SU-DHL-6 (cell line): Measurements from ENCODE around the gene NRN1.

Source experiments
- H2AFZ ChIP-seq: fragments of 200-600 bp; sonication (generic); 2 replicates; pipeline ENCODE4 v1.6.1; 2014; ENCODE audit warnings: low read depth, mild to moderate bottlenecking, moderate library complexity, mixed read lengths, antibody characterized with exemption, low read length; ENCODE audit not compliant: severe bottlenecking
- H3F3A ChIP-seq: fragments of 200-600 bp; shearing (Covaris generic); 2 replicates; pipeline ENCODE4 v1.6.0; 2016; ENCODE audit warnings: antibody characterized with exemption, mild to moderate bottlenecking; ENCODE audit not compliant: insufficient read depth
- H3K27ac ChIP-seq: fragments of 200-600 bp; sonication (generic); 2 replicates; pipeline ENCODE4 v1.5.1; 2016; ENCODE audit warnings: low read depth, mild to moderate bottlenecking, low read length, moderate library complexity, mixed read lengths
- H3K27me3 ChIP-seq: fragments of 200-600 bp; sonication (generic), shearing (Covaris generic); 2 replicates; pipeline ENCODE4 v1.6.0; 2014; ENCODE audit warnings: mild to moderate bottlenecking, low read length
- H3K36me3 ChIP-seq: fragments of 200-600 bp; sonication (generic); 2 replicates; pipeline ENCODE4 v1.6.1; 2014; ENCODE audit warnings: mild to moderate bottlenecking, low read length, mixed read lengths
- H3K4me2 ChIP-seq: fragments of 300-600, 200-600 bp; shearing (Covaris generic), sonication (generic); 2 replicates; pipeline ENCODE4 v1.6.0; 2014; ENCODE audit warnings: low read length, low read depth, mild to moderate bottlenecking; ENCODE audit not compliant: poor library complexity, severe bottlenecking
- H3K4me3 ChIP-seq: fragments of 200-600 bp; sonication (generic); 2 replicates; pipeline ENCODE4 v1.5.1; 2014; ENCODE audit warnings: antibody characterized with exemption, low read length, mild to moderate bottlenecking, mixed read lengths; ENCODE audit not compliant: insufficient read depth, poor library complexity, severe bottlenecking
- H3K79me2 ChIP-seq: fragments of 200-600 bp; sonication (generic); 2 replicates; pipeline ENCODE4 v1.6.1; 2014; ENCODE audit warnings: mild to moderate bottlenecking, low read length, moderate library complexity; ENCODE audit not compliant: insufficient read depth
- H3K9ac ChIP-seq: fragments of 200-600 bp; sonication (generic); 2 replicates; pipeline ENCODE4 v1.7.0; 2014; ENCODE audit warnings: mild to moderate bottlenecking, low read length
- H3K9me2 ChIP-seq: fragments of 200-600 bp; sonication (generic); replicated peaks from 2 replicates; pipeline ENCODE4 v1.6.1; 2014; ENCODE audit warnings: low read length; ENCODE audit not compliant: insufficient read depth
- H3K9me3 ChIP-seq: fragments of 200-600 bp; sonication (generic); 2 replicates; pipeline ENCODE4 v1.6.1; 2014; ENCODE audit warnings: low read length, mixed read lengths; ENCODE audit not compliant: insufficient read depth
- H4K20me1 ChIP-seq: fragments of 200-600 bp; sonication (generic); 2 replicates; pipeline ENCODE4 v1.6.1; 2014; ENCODE audit warnings: low read depth, mild to moderate bottlenecking, antibody characterized with exemption, low read length, moderate library complexity, mixed read lengths
- EZH2phosphoT487 ChIP-seq: fragments of 200-600 bp; sonication (generic), shearing (Covaris generic); conservative IDR thresholded peaks from 2 replicates; pipeline ENCODE4 v1.6.1; 2018; ENCODE audit warnings: mild to moderate bottlenecking, antibody characterized with exemption, low read length, moderate library complexity, mixed read lengths
- TF ChIP-seq, protein P1 (sequence below): fragments of 200-600 bp; sonication (generic); IDR thresholded peaks from one replicate; pipeline ENCODE4 v1.5.1; 2017; ENCODE audit warnings: antibody characterized with exemption, mild to moderate bottlenecking, low read length, moderate library complexity; ENCODE audit not compliant: insufficient read depth, poor library complexity, severe bottlenecking

Gene NRN1

DNA sequence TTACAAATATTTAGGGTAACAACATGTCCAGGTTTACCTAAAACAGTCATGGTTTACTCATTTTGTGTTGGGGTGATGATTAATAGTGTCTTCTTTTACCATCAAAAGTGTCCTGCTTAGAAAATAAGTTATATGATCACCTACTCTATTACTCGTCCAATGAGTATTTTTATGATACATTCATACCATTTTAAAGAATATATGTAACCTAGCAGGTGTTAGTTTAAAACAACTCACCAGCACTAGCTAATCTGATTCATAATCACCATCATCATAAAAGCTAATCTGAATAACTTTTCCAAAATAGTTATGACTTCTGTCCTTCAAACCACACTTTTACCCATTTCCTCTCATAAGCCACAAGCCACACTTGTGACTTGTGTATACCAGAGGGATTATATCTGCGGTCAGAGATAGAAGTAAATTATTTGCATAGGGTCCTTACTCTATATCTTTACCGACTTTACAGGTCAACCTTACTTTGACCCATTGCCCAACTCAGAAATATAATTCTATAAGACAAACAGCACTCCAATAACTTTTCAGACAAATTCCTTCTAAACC is 33.3 kb upstream of the NRN1 start:
- H2AFZ ChIP-seq: no peak overlapping the region

DNA sequence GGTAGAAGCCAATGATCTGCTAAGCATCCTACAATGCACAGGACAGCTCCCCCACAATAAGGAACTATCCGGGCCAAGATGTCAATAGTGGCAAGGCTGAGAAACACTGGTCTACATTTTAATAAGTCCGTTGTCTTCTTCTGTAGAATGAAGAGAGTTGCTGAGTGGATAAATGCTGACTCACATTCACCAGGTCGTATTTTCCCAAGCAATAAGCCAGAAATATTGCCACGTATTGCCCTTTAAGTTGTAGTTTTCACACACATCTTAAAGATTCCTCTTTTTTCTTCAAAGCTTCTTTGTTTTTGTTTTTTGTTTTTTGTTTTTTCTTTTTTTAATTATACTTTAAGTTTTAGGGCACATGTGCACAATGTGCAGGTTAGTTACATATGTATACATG is 30.5 kb upstream of the NRN1 start:
- Histone ChIP-seq H3K9me2 (no peaks in the 10 kb centered on the region), H3F3A (no peaks in the 10 kb centered on the region), H3K9me3 (no peaks in the 10 kb centered on the region), H3K27ac (no peak overlapping the region), H3K79me2 (no peaks in the 10 kb centered on the region), H2AFZ (no peak overlapping the region), H4K20me1 (no peaks in the 10 kb centered on the region), H3K36me3 (no peaks in the 10 kb centered on the region), H3K9ac (no peak overlapping the region), H3K4me3 (no peak overlapping the region), H3K4me2 (no peak overlapping the region), H3K27me3 (no peaks in the 10 kb centered on the region)
- TF ChIP-seq, protein P1, sequence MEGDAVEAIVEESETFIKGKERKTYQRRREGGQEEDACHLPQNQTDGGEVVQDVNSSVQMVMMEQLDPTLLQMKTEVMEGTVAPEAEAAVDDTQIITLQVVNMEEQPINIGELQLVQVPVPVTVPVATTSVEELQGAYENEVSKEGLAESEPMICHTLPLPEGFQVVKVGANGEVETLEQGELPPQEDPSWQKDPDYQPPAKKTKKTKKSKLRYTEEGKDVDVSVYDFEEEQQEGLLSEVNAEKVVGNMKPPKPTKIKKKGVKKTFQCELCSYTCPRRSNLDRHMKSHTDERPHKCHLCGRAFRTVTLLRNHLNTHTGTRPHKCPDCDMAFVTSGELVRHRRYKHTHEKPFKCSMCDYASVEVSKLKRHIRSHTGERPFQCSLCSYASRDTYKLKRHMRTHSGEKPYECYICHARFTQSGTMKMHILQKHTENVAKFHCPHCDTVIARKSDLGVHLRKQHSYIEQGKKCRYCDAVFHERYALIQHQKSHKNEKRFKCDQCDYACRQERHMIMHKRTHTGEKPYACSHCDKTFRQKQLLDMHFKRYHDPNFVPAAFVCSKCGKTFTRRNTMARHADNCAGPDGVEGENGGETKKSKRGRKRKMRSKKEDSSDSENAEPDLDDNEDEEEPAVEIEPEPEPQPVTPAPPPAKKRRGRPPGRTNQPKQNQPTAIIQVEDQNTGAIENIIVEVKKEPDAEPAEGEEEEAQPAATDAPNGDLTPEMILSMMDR: no peak
- TF ChIP-seq EZH2phosphoT487: no peak

More for the DNA sequence above, 33.3 kb upstream of the NRN1 start:
- Histone ChIP-seq H3K4me2 (no peak overlapping the region), H3K9me3 (no peaks in the 10 kb centered on the region), H3K36me3 (no peaks in the 10 kb centered on the region), H4K20me1 (no peaks in the 10 kb centered on the region), H3K4me3 (no peak overlapping the region), H3K27me3 (no peaks in the 10 kb centered on the region), H3K79me2 (no peaks in the 10 kb centered on the region), H3F3A (no peaks in the 10 kb centered on the region), H3K9me2 (no peaks in the 10 kb centered on the region), H3K9ac (no peak overlapping the region), H3K27ac (no peak overlapping the region)
- TF ChIP-seq EZH2phosphoT487: no peak

DNA sequence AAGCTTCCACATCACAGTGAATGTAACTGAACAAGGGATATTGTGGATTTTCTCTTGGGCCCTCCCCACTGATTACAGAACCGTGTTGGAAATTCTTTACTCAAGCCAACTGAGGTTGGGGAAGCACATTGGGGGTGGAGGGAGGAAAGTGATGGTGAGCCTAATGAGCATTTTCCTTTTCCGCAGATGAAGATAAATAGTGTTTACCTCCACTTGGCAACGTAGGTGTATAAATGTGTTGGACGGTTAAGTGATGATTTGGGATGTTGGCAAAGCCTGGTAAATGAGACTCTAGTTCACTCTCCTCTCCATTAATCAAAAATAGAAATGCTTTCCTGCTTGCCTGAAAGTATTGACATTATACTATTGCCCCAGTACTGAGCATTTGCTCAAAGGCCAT is 27.1 kb upstream of the NRN1 start:
- no peaks in the 10 kb centered on the region for H3K79me2 ChIP-seq
- no peaks in the 10 kb centered on the region for H3K27me3 ChIP-seq
- no peaks in the 10 kb centered on the region for H3K9me3 ChIP-seq
- no peak overlapping the region for H3K4me2 ChIP-seq
- no peak overlapping the region for H3K27ac ChIP-seq
- no peak overlapping the region for H3K4me3 ChIP-seq
- H2AFZ ChIP-seq: no peak overlapping the region
- no peaks in the 10 kb centered on the region for H3K36me3 ChIP-seq
- H3K9me2 ChIP-seq: no peaks in the 10 kb centered on the region
- H3K9ac ChIP-seq: no peak overlapping the region
- H4K20me1 ChIP-seq: no peaks in the 10 kb centered on the region
- no peaks in the 10 kb centered on the region for H3F3A ChIP-seq
- TF ChIP-seq, protein P1: no peak
- TF ChIP-seq EZH2phosphoT487: no peak

DNA sequence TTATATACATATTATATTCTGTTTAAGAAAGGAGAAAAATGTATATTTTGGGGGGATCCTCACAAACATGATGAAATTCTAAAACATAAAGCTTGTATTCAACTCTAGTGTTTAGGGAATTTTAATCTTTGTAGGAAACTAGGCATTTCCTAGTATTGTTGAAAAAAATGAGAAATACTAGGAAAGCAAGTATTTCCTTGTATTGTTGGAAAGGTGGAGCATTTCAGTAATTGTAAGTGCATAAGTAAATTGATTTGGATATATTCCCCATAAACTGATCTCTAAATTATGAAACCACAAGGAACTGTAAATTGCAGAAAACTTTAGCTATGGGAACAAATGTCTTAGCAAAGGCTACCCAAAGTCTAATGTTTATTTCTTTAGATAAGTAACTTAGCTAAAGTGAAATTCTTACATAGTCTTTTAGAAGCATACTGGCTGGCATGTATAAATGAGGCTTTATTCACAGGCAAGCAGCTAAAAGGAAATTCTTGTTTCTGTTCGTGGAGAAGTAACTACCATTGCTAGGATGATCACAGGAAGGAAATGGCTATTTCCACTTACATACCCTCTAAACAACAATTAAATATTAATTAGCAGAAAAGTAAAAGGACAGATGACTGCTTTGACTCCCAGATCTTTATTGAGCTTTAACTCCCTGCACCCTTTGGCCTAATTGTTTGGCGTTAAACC is 19.9 kb upstream of the NRN1 start:
- Histone ChIP-seq H3K9ac (no peak overlapping the region), H3K4me3 (no peak overlapping the region), H3F3A (no peaks in the 10 kb centered on the region), H4K20me1 (no peaks in the 10 kb centered on the region), H3K9me3 (no peaks in the 10 kb centered on the region), H3K4me2 (no peak overlapping the region), H3K27me3 (no peaks in the 10 kb centered on the region), H3K79me2 (no peaks in the 10 kb centered on the region), H3K36me3 (no peaks in the 10 kb centered on the region), H2AFZ (no peak overlapping the region), H3K27ac (no peak overlapping the region), H3K9me2 (no peaks in the 10 kb centered on the region)
- TF ChIP-seq EZH2phosphoT487: no peak
